ENCODE data around the gene NEK9.
A peak's percentile ranks its signal among the peaks of the same experiment; 100 is the strongest.
"Not testable (repeated sequence)": the region's sequence is repeated elsewhere in the genome, so short reads cannot be mapped to it uniquely, and the experiment has no call there.

NEK9 gene

DNA sequence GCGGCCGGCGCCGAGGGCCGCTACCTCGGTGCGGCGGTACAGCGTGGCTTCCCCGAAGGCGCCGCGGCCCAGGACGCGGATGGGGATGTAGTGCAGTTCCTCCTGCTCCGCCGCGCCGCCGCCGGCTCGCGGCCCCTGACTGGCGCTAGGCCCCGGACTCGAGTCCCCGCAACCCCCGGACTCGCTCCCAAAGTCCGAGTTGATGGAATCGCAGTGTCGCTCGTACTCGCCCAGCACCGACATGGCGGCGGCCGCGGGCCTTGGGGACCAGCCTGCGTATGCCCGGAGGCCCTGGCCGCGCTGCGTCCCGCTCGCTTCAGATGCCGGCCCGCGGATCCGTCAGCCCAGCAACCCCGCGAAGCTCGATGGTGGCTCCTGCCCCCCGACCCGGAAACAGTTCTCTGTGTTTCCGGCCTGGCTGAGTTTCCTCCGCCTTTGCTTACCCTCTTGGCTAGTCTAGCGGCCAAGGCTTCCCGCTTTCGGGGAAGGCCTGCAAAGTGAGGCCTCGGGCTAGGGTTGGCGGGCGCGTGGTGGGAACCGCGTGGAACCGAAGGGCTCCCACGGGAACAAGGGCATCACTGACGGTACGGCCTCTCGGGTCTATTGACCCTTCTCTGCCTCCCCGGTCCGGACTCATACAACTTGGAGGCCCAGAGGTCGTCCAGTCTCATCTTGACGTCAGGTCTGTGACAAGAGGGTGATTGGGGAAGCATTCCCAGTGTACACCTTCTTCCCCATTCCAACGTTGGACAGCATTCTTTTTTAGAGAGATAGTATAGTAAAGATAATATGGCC lies at the start of gene NEK9:
NEK9 (minus strand) TSS at position 370 of the 795 bp plus-strand sequence; CDS start at position 243, 127 bp downstream.
- DNase-seq (ENCODE audit: low read depth in 1 of 2, low spot score in 1 of 2): peak; percentile 84 to 85

DNA sequence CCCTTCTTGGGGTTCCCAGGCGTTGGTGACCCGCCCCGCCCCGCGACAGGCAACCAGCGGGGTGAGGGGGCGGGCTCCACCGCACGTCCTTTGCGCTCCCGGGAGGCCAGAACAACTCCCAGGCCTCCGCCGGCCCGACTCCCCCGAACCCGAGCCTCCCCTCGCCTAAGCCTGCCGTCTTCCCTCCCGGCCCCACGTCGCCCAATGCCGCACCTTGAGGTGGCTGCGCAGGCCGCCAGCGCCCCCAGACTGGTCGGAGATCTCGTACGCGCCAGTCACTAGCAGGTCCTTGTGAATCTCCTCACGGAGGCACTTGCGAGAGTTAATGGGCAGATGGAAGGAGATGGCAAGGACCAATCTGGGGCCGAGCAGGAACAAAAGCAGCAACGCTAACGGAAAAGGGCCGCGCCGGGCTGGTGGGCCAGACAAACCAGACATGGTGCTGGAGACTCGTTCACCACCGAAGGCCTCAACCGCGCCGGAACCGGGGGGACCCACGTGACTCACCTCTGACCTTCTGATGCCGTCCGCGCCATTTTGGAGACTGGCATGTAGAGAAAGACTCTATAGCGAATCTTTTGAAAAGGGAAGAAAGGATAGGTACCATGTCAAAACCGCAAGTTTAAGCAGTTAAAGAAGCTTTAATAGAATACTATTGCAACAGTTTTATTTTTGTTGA lies 49.4 kb upstream of the NEK9 start, which contains the start of gene TMED10:
TMED10 (minus strand) TSS at position 471 of the 679 bp plus-strand sequence; CDS start at position 438, 33 bp downstream.
- DNase-seq (ENCODE audit: low read depth in 1 of 2, low spot score in 1 of 2): peak; percentile 83 to 86

DNA sequence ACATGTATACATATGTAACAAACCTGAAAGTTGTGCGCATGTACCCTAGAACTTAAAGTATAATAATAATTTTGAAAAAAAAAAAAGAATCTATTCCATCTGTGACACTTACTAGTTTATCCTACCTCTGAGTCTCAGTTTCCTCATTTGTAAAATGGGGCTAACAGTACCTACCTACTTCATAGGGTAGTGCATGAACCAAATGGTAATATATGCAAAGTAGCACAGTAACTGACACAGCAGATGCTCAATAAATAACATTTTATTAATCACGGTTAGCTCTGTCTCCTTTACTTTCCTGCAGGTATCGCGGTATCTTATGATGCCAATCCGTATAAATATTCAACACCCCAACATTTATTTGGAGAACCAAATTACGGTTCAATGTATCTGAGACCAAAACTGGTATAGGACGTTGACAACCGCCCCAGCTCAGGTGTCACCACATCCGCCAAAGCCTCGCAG lies 48.9 kb upstream of the NEK9 start:
- no peak for DNase-seq (ENCODE audit: low read depth in 1 of 2, low spot score in 1 of 2)

DNA sequence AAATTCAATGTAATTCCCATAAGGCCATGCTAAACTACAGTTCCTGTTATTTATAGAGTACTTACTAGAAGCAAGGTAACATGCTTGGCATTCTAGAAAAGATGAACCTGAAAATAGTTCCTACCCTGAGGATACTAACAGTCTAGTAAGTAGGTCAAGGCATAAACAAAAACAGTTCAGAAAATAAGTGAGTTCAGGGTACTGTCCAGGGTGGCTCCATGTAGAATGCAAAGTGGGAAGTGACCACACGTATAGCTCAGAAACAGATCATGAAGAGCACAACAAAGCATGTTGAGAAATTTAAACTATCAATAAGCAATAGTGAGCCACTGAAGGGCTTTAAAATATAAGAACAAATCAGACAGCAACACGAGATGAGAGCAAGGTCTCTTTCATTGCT lies 47.2 kb upstream of the NEK9 start:
- DNase-seq (ENCODE audit: low read depth in 1 of 2, low spot score in 1 of 2): no peak

DNA sequence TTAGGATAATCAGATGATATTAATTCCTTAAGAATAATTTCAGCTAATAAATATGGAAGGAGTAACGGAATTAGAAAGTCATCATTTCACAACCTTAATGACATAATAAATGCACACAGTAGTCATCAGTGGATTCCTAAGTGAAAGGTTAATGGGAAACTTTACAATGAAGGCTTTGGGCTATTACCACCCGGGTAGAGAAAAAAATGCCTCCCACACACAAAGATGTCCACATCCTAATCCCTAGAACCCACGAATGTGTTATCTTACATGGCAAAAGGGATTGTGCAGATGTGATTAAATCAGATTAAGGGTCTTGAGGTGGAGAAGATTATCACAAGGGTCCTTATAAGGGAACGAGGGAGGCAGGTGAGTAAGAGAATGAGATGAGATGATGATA lies 43.9 kb upstream of the NEK9 start:
- no peak for DNase-seq (ENCODE audit: low read depth in 1 of 2, low spot score in 1 of 2)

DNA sequence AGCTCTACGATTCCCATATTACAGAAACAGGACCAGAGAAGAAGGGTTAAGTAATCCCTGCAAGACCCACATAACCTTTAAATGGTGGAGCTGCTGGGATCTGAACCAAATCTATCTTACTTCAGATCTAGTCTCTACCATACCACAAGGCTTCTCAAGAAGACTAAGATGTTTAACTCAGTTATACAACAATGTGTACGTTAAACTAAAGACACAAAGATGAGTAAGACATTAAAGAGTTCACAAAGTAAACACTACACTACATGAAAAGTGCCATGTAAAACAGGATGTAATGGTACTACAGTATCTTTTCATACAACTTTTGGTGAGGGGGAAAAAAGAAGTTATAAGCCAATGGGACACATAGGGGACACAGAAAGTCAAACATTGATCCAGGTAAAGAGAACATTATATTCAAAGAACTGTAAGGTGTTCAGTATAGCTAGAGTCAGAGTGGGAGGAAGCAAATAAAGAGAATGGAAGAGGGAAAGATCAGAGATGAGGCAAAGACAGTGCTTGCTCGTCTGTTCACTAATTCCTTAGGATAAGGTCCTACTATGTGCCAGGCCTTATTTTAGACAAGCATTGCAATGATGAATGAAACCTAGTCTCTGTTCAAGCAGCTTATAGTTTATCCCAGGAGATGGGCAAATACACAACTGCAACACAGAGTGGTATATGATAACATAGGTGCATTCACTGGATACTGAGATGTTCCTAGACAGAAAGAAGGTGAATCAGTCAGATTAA lies 41.9 kb upstream of the NEK9 start:
- no peak for DNase-seq (ENCODE audit: low read depth in 1 of 2, low spot score in 1 of 2)

DNA sequence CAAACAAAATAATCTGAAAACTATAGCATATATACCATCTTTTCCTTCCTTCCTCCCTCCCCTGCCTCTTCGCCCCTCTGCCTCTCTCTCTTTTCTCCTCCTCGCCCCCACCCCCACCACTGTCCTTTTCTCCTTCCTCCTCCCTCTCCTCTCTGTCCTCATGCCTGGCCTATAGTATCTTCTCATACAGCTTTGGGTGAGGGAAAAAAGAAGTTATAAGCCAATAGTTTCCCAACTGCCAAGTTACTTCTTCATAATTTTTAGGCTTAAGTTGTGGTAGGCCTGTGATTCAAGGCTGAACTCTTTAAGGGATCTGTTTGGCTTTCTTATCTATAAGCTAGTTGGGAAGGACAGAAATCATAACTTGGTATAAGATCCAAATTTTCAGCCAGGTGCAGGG lies 40.5 kb upstream of the NEK9 start:
- DNase-seq (ENCODE audit: low read depth in 1 of 2, low spot score in 1 of 2): no peak

DNA sequence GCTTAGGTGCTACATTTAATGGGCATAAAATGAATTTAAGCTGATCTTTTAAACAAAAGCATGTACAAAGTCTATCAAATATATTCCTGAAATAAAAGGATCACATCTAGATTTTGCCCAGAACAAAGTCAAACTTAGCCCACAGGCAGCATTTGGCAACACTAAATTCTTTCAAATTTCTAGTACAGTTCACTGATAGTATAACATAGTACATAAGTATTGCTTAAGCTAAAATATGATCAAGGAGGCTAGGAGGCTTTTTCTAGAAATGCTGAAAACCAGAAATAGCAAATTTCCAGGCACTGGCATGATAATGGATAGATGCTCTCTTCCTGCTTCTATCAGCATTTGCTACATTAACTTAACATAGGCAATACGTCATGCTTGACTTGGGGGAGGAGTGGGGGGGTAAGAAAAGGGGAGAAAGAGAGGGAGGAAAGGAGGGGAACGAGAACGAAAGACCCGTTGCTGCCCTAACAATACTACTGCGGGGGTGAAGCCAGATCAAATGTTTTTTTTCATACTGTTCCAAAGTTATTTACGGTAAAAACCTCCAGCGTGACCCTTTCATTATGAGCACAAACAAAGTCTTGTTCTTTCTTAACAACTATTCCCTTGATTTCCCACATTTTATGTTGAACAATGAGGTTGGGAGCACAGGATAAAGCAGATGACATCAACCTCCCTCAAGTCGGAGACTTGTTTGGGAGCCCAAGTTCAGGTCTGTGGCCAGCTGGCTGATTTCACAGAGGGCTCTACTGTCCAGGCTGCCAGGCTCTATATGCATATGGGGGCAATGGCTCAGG lies 38.9 kb upstream of the NEK9 start:
- DNase-seq (ENCODE audit: low read depth in 1 of 2, low spot score in 1 of 2): no peak

DNA sequence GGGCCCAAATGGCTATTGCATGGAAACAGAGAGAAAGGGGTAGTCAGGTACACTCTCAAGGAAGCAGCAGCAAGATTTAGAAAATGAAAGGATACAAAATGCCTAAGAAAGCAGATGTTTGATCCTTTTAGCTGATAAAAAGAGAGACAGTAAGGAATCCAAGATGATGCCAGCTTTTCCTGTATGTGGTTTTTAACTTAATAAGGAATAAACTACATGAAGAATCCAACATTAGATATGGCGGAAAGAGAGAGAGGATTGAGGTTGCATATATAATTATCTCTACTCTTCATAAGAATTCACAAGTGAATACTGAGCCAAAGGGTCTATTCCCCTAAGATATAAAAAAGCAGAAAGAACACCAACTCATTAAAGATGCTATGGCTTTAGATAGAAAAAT lies 38.0 kb upstream of the NEK9 start:
- DNase-seq (ENCODE audit: low read depth in 1 of 2, low spot score in 1 of 2): no peak

DNA sequence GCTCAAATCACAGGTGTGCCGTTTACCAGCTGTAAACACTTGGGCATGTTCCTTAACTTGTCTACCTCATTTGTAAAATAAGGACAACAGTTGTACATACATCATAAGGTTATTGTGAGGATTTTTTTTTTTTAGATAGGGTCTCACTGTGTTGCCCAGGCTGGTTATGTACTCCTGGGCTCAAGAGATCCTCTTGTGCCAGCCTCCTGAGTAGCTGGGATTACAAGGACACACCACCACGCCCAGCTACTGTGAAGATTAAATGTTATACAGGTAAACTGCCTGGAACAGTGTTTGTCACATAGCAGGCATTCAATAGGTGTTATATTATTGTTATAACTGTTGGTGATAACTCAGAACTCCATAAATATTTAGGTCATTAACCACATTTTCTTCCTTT lies 36.8 kb upstream of the NEK9 start:
- DNase-seq (ENCODE audit: low read depth in 1 of 2, low spot score in 1 of 2): no peak

DNA sequence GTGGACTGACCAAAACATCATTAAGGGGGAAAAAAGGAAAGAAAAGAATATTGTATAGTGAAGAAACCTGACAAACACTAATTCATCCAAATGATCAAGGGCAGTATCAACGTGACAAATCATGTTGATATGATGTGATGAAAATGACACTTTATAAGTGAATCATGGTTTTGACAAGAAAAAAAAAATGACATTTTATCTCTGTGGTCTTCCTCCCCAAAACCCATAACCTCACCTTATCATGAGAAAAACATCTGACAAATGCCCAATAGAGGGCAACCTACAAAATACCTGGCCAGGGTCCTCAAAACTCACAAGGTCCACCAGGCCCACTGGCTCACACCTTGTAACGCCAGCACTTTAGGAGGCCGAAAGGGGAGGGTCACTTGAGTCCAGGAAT lies 35.8 kb upstream of the NEK9 start:
- no peak for DNase-seq (ENCODE audit: low read depth in 1 of 2, low spot score in 1 of 2)

DNA sequence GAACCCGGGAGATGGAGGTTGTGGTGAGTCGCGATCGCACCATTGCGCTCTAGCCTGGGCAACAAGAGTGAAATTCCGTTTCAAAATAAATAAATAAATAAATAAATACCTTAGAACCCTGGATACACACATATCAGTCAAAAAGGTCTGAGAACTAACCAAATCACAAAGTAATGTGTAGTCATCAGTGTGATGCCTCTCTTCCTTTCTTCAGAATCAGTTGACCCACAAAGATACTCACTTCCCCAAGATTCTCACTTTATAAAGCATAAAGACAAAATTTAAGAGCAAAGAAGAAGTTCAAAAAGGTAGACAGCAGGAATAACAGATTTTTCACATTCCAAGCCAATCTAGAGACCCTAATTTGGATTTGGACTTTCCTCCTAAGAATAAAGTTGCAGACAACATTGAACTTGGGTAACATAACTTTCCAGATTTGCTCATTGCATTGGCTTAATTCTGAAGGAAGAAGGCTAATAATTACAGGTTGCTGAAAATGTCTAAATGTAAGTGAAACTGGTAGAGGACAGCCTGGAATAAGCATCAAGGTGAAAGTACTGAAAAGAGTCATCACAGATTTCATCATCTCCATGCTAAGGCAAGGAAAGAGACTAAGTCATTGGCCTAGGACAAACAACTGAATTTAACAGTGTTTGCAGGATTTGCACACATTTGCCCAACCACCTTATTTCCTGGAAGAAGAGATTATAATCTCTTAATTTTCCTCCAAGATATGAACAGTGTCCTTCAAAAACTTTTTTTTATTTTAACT lies 32.2 kb upstream of the NEK9 start:
- DNase-seq (ENCODE audit: low read depth in 1 of 2, low spot score in 1 of 2): no peak

DNA sequence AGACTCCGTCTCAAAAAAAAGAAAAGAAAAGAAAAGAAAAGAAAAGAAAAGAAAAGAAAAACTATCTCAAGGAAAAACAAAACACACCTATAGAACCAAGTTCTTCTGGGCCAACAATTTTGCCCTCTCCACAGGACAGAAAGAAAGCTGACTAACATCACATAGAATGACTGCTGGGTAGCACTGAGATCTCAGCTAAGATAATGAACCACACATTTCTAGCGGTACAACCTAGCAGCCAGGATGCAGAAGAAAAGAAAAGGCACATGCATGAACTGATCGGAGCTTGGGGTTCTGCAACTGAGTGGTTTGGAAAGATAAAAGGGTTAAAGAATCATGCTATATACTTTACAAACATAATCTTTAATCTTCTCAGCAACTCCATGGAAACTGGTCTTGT lies 30.1 kb upstream of the NEK9 start:
- no peak for DNase-seq (ENCODE audit: low read depth in 1 of 2, low spot score in 1 of 2)

DNA sequence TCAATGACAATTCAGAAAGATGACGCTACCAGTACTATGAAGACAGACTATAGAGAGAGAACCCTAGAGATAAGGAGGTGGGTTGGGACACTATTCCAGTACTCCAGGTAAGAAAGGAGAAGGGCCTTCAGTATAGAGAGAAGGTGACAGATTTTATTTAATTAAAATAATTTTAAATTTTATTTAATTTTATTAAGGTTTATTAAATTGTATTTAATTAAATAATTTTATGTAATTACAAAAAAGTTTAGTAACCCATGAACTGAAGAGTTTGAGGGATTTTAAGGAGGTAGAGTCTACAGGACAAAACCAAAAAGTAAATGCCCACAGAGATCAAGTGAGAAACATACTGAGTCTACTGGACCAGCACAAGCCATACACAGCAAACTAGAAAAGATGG lies 29.3 kb upstream of the NEK9 start:
- DNase-seq (ENCODE audit: low read depth in 1 of 2, low spot score in 1 of 2): no peak

DNA sequence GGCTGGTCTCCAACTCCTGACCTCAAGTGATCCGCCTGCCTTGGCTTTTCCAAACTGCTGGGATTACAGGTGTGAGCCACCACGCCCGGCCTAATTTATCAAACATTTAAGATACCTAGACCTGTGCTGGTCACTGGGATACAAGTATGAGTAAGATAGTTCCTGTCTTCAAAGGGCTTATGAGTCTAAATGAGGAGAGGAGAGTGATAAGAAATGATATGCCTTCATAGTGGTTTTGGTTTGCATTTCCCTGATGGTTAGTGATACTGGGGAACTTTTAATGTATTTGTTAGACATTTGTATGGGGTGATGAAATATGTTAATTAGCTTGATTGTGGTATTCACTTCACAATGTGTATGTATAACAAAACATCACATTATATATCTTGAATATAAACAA lies 28.3 kb upstream of the NEK9 start:
- no peak for DNase-seq (ENCODE audit: low read depth in 1 of 2, low spot score in 1 of 2)

DNA sequence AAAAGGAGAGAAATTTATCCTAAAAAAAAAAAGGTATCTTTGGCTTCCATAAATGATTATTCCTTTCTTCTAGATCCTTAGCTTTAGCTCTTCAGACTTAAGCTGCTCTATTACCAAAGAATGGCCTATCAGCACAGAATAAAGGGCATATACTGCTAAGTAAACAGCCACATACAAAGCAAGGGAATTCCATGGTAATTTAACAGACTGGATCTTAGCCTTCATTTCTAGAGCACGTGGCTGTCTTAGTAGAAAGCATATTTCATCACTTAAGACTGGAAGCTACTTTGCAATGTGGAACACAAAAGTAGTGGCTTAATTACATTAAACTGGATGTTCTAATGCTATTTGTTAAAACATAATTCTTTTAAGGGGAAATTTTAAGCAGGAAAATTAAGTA lies 26.4 kb upstream of the NEK9 start:
- DNase-seq (ENCODE audit: low read depth in 1 of 2, low spot score in 1 of 2): no peak

DNA sequence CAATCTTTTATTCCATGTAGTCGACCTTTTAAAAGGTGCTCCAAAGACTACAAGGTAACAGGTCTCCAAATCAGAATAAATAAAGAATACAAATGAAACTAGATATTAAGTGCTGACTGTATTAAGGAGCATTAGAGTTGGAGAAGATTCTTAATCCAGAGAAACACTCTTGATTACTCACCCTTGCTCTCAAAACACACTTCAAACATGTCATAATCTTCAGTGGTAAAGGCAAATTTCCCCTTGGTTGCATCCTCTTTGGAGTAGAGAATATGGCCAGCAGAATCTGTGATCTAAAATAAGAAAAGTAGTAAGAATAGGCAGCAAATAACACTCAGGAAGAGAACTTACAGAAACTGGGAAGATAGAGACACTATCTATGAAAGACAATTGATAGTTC lies 25.0 kb upstream of the NEK9 start:
- DNase-seq (ENCODE audit: low read depth in 1 of 2, low spot score in 1 of 2): no peak

DNA sequence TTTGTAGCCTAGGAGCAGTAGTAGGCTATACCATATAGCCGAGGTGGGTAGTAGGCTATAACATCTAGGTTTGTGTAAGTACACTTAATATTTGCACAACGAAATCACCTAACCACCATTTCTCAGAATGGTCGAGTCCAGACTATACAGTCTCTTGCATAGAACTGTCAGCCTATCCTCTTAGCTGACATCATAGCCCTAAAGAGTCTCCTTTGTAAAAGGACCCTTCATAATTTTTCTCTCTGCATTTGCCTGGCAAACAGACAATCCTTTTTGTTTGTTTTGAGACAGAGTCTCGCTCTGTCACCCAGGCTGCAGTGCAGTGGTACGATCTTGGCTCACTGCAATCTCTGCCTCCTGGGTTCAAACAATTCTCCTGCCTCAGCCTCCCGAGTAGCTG lies 23.8 kb upstream of the NEK9 start:
- DNase-seq (ENCODE audit: low read depth in 1 of 2, low spot score in 1 of 2): not testable (repeated sequence)

DNA sequence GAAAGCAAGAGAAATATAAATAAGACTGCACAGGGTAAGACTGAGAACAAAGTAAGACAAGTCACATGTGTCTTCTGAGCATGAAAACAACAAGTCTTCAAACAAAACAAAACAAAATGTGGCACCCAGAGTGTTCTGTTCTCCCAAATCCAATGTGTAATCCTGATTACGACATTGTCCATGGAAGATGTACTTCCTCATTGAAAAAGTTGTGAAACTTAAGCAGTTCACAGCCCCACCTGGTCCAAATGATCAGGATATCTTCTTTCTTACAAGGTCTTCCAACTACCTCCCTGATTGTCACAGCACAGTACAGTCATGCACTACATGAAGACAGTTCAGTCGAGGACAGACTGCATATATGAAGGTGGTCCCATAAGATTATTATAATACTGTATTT lies 23.3 kb upstream of the NEK9 start:
- no peak for DNase-seq (ENCODE audit: low read depth in 1 of 2, low spot score in 1 of 2)

DNA sequence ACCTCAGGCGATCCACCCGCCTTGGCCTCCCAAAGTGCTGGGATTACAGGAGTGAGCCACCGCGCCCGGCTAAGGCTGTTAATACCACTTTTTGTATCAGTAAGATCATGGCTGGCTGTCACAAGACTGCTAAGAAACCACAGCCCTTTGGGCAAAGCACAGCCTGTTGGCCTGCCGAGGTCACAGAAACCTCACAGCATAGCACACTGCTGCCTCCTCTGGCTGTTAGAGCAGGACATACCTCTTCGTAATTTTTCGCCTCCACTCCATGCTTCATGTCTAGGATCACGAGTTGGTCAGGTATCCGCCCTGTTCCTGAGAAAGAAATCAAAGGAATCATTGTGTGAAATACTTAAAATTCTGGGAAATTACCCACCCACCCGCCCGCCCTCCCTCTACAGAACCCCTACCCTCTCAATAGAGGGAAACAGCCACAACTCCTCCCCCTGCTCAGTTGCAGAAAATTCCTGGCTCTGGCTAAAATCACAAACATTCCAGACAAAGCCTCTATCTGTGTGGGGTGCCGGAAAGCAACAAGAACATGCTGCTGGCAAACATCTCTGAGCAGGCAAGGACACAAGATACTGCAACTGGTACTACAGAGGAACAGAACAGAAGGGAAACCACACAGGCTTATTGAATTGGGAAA lies 20.7 kb upstream of the NEK9 start:
- DNase-seq (ENCODE audit: low read depth in 1 of 2, low spot score in 1 of 2): no peak

All from activated CD4-positive, alpha-beta T cell treated with anti-CD3 and anti-CD28 coated beads, Interleukin-2, amount 50 U/mL, for 24 hours (primary cell).